ENCODE measurements around the gene NUBP2. TPM values are rescaled to one million over a fixed set of nuclear protein-coding genes. Genes with fewer than 3 reads are reported as not detected.

Gene NUBP2
- total and polyA plus RNA-seq, 2 experiments from 2014 or later, result 79.4 to 175 TPM

DNA sequence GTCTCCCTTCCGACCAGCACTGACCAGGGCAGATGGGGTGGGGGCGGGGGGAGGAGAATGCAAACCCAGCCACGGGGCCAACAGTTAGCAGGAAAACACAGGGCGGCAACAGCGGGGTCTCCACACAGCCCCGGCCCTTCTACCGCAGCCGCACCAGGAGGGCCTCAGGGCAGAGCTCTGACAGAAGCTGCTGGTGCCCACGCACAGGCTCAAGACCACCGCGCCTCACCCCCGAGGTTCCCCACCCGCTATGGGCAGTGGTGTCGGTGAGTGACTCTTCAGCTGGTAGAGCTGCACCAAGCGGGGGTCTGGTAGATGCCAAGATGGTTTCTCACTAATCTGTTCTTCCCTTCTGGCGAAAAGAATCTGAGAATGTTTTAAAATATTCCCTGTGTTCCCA, 27.8 kb downstream of the NUBP2 start:
- H3K27me3 Mint-ChIP-seq (ENCODE audit: insufficient read depth, low read depth, poor library complexity), result peaks cover 4% of the 10 kb centered on the region
- H3K4me3 Mint-ChIP-seq, result no peak overlapping the region
- Histone ChIP-seq H3K79me2 (replicated peaks; ENCODE audit: insufficient read depth) (no peaks in the 10 kb centered on the region; the same call in 1 of the 2 replicates), H2AFZ (no peak overlapping the region), H3K4me3 (no peak overlapping the region), H4K20me1 (replicated peaks; ENCODE audit: insufficient read depth) (no peaks in the 10 kb centered on the region; the same call in 1 of the 2 replicates), H3K4me2 (no peak overlapping the region), H3K9me2 (ENCODE audit: insufficient read depth) (no peaks in the 10 kb centered on the region), H3K27me3 (ENCODE audit: insufficient read depth) (no peaks in the 10 kb centered on the region), H3K27ac (ENCODE audit: low read depth) (no peak overlapping the region), H3F3A (replicated peaks; ENCODE audit: low read depth) (no peaks in the 10 kb centered on the region; the same call in 1 of the 2 replicates), H3K36me3 (ENCODE audit: insufficient read depth) (no peaks in the 10 kb centered on the region), H3K4me1 (ENCODE audit: insufficient read depth) (no peaks in the 10 kb centered on the region)
- ATAC-seq (no peak), DNase-seq (ENCODE audit: low spot score) (no peak)
- no peaks in the 10 kb centered on the region for H3K4me1 Mint-ChIP-seq
- H3K36me3 Mint-ChIP-seq (ENCODE audit: low read depth), result peaks cover 30% of the 10 kb centered on the region
- no peak overlapping the region for H3K27ac Mint-ChIP-seq
- peaks cover 8% of the 10 kb centered on the region; the same call in 2 of the 3 replicates for H3K9me3 Mint-ChIP-seq
- TF ChIP-seq, protein P1, sequence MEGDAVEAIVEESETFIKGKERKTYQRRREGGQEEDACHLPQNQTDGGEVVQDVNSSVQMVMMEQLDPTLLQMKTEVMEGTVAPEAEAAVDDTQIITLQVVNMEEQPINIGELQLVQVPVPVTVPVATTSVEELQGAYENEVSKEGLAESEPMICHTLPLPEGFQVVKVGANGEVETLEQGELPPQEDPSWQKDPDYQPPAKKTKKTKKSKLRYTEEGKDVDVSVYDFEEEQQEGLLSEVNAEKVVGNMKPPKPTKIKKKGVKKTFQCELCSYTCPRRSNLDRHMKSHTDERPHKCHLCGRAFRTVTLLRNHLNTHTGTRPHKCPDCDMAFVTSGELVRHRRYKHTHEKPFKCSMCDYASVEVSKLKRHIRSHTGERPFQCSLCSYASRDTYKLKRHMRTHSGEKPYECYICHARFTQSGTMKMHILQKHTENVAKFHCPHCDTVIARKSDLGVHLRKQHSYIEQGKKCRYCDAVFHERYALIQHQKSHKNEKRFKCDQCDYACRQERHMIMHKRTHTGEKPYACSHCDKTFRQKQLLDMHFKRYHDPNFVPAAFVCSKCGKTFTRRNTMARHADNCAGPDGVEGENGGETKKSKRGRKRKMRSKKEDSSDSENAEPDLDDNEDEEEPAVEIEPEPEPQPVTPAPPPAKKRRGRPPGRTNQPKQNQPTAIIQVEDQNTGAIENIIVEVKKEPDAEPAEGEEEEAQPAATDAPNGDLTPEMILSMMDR (conservative IDR thresholded peaks at IDR 0.05; ENCODE audit: low read depth in 2 of 2), result no peak
- TF ChIP-seq STAT1 (IDR thresholded peaks at IDR 0.05; ENCODE audit: unreplicated experiment), result no peak
- TF ChIP-seq JUNB (IDR thresholded peaks at IDR 0.05; ENCODE audit: unreplicated experiment), result no peak
- TF ChIP-seq EZH2 (IDR thresholded peaks at IDR 0.05; ENCODE audit: low read depth, unreplicated experiment), result no peak
- no peak for TF ChIP-seq NANOG (IDR thresholded peaks at IDR 0.05; ENCODE audit: borderline replicate concordance)
- TF ChIP-seq ZNF114 (CRISPR knock-in tag; IDR thresholded peaks at IDR 0.05), result no peak
- no peak for TF ChIP-seq ZNF331 (CRISPR knock-in tag; IDR thresholded peaks at IDR 0.05; ENCODE audit: low read depth)
- no peak for TF ChIP-seq POLR2AphosphoS5 (IDR thresholded peaks at IDR 0.05; ENCODE audit: low read depth)
- TF ChIP-seq EZH2phosphoT487 (IDR thresholded peaks at IDR 0.05; ENCODE audit: unreplicated experiment), result no peak
- TF ChIP-seq, protein P2, sequence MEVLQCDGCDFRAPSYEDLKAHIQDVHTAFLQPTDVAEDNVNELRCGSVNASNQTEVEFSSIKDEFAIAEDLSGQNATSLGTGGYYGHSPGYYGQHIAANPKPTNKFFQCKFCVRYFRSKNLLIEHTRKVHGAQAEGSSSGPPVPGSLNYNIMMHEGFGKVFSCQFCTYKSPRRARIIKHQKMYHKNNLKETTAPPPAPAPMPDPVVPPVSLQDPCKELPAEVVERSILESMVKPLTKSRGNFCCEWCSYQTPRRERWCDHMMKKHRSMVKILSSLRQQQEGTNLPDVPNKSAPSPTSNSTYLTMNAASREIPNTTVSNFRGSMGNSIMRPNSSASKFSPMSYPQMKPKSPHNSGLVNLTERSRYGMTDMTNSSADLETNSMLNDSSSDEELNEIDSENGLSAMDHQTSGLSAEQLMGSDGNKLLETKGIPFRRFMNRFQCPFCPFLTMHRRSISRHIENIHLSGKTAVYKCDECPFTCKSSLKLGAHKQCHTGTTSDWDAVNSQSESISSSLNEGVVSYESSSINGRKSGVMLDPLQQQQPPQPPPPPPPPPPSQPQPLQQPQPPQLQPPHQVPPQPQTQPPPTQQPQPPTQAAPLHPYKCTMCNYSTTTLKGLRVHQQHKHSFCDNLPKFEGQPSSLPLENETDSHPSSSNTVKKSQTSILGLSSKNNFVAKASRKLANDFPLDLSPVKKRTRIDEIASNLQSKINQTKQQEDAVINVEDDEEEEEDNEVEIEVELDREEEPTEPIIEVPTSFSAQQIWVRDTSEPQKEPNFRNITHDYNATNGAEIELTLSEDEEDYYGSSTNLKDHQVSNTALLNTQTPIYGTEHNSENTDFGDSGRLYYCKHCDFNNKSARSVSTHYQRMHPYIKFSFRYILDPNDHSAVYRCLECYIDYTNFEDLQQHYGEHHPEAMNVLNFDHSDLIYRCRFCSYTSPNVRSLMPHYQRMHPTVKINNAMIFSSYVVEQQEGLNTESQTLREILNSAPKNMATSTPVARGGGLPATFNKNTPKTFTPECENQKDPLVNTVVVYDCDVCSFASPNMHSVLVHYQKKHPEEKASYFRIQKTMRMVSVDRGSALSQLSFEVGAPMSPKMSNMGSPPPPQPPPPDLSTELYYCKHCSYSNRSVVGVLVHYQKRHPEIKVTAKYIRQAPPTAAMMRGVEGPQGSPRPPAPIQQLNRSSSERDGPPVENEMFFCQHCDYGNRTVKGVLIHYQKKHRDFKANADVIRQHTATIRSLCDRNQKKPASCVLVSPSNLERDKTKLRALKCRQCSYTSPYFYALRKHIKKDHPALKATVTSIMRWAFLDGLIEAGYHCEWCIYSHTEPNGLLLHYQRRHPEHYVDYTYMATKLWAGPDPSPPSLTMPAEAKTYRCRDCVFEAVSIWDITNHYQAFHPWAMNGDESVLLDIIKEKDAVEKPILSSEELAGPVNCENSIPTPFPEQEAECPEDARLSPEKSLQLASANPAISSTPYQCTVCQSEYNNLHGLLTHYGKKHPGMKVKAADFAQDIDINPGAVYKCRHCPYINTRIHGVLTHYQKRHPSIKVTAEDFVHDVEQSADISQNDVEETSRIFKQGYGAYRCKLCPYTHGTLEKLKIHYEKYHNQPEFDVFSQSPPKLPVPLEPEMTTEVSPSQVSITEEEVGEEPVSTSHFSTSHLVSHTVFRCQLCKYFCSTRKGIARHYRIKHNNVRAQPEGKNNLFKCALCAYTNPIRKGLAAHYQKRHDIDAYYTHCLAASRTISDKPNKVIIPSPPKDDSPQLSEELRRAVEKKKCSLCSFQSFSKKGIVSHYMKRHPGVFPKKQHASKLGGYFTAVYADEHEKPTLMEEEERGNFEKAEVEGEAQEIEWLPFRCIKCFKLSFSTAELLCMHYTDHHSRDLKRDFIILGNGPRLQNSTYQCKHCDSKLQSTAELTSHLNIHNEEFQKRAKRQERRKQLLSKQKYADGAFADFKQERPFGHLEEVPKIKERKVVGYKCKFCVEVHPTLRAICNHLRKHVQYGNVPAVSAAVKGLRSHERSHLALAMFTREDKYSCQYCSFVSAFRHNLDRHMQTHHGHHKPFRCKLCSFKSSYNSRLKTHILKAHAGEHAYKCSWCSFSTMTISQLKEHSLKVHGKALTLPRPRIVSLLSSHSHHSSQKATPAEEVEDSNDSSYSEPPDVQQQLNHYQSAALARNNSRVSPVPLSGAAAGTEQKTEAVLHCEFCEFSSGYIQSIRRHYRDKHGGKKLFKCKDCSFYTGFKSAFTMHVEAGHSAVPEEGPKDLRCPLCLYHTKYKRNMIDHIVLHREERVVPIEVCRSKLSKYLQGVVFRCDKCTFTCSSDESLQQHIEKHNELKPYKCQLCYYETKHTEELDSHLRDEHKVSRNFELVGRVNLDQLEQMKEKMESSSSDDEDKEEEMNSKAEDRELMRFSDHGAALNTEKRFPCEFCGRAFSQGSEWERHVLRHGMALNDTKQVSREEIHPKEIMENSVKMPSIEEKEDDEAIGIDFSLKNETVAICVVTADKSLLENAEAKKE (CRISPR knock-in tag; IDR thresholded peaks at IDR 0.05), result no peak
- TF ChIP-seq CREB1 (CRISPR knock-in tag; IDR thresholded peaks at IDR 0.05; ENCODE audit: low read depth), result no peak
- TF ChIP-seq, protein P3, sequence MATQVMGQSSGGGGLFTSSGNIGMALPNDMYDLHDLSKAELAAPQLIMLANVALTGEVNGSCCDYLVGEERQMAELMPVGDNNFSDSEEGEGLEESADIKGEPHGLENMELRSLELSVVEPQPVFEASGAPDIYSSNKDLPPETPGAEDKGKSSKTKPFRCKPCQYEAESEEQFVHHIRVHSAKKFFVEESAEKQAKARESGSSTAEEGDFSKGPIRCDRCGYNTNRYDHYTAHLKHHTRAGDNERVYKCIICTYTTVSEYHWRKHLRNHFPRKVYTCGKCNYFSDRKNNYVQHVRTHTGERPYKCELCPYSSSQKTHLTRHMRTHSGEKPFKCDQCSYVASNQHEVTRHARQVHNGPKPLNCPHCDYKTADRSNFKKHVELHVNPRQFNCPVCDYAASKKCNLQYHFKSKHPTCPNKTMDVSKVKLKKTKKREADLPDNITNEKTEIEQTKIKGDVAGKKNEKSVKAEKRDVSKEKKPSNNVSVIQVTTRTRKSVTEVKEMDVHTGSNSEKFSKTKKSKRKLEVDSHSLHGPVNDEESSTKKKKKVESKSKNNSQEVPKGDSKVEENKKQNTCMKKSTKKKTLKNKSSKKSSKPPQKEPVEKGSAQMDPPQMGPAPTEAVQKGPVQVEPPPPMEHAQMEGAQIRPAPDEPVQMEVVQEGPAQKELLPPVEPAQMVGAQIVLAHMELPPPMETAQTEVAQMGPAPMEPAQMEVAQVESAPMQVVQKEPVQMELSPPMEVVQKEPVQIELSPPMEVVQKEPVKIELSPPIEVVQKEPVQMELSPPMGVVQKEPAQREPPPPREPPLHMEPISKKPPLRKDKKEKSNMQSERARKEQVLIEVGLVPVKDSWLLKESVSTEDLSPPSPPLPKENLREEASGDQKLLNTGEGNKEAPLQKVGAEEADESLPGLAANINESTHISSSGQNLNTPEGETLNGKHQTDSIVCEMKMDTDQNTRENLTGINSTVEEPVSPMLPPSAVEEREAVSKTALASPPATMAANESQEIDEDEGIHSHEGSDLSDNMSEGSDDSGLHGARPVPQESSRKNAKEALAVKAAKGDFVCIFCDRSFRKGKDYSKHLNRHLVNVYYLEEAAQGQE (IDR thresholded peaks at IDR 0.05; ENCODE audit: unreplicated experiment), result no peak
- TF ChIP-seq, protein P4, sequence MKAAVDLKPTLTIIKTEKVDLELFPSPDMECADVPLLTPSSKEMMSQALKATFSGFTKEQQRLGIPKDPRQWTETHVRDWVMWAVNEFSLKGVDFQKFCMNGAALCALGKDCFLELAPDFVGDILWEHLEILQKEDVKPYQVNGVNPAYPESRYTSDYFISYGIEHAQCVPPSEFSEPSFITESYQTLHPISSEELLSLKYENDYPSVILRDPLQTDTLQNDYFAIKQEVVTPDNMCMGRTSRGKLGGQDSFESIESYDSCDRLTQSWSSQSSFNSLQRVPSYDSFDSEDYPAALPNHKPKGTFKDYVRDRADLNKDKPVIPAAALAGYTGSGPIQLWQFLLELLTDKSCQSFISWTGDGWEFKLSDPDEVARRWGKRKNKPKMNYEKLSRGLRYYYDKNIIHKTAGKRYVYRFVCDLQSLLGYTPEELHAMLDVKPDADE (IDR thresholded peaks at IDR 0.05), result no peak
